ENCODE measurements around the gene CDC42.

Gene CDC42

DNA sequence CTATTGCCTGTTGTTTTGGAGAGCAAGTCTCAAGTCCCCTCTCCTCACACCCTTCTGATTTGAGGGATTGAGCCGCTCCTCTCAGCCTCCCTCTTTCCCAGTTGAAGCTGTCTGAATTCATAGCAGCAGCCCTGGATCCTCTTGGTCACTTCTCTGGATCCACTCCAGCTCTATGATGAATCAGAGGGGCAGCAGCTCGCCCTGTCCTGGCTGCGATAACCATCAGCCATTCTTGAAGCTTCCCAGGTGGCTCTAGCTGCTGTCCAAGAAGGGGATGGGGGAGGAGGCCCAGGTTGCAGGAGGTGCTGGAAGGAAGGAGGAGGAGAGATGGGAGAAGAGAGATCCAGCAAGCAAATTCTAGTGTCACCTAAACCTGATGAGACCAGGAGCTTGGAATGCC is 59.1 kb downstream of the CDC42 start:
- DNase-seq, result no peak

DNA sequence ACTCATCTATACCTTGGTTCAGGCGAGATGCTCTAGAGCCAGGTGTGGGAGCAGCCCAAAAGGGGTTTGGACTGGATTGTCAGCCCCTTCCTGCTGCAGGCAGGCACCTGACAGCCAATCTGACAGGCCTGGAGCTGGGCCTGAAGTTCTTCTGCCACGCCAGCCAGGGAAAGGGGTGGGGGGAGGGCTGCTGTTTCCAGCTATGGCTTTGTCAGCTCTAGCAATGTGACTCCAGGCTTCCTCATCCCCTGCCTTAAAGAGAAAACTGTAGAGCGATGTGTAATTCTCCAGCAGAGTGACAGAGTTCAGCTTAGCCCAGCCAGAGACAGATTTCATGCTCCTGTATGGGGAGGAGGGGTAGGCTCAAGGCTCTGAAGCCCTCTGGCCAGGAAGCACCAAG is 60.0 kb downstream of the CDC42 start:
- DNase-seq, result no peak

DNA sequence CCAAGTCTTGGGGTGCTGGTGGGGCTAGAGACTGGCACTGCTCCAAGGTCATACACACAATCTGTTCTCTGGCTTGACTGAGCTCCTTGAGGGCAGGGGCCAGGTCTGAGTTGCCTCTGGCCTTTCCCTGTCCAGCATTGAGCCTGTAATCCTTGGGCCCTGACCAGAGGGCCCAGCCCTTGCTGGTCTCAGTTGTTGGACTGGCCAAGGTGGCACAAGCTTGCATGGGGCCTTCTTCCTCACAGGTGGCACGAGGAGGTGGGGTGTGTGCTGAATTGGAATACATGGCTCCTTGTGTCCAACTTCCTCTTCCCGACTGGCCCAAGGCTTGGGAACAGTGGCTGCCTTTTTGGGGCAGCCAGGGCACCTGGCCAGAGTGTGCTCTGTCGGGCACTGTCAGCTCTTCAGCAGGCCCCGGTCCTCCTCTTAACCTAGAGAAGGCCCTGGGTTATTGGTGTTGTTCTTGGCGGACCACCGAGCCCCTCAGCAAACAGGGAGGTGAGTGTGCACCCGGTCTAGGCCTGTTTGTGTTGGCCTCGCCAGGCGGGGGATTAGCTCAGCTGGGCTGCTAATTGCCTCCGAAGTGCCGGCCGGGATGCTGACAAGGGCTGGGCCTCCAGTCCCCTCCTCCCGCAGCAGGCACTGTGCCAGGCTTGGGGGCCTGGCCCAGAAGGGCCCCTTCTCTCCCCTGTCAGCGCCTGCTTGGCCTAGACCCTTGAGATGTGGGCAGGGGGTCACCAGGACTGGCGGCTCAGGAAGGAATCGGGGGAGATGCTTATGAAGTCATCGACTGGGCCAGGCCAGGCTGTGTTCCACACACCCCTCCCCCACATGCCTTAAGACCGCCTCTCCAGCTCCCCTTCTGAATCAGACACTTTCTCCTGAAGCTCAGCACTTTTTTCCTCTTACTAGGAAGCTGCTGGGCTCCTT is 61.8 kb downstream of the CDC42 start:
- DNase-seq, result peak; percentile 16

DNA sequence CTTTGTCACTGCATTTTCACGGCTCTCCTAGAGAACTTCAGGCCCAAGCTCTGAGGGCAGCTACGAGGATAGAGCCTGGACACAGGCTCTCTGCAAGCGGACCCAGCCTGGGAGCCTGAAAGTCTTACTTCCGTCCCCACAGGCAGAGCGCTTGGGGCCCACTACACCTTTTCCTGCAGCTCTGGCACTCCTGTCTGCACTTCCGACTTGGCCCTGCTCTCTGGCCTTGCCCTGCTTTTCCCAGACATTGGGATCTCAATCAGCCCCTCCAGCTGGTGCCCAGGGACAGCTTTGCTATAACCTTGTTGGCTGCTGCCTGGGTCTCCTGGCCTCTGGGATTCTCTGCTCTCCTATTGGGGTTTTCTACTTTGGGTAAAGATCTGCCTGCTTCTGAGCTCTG is 62.8 kb downstream of the CDC42 start:
- no peak for DNase-seq

DNA sequence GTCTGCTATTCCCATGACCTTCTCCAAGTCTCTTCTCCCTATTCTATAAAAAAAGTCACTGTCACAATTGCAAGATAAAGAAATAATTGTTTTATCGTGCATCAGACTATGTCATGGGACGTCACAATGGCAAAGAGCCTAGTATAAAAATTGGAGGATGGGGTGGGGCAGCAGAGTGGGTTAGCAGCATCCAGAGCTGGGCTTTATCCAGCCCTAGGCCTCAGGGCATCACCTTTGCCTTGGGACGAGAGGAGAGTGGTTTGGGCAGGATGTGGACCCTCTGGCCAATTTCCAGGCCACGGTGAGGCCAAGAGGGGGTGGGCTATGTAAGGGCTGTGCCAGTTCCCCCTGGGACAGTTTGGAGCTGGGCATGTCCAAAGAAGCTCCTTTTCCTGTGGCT is 64.7 kb downstream of the CDC42 start:
- DNase-seq, result no peak

DNA sequence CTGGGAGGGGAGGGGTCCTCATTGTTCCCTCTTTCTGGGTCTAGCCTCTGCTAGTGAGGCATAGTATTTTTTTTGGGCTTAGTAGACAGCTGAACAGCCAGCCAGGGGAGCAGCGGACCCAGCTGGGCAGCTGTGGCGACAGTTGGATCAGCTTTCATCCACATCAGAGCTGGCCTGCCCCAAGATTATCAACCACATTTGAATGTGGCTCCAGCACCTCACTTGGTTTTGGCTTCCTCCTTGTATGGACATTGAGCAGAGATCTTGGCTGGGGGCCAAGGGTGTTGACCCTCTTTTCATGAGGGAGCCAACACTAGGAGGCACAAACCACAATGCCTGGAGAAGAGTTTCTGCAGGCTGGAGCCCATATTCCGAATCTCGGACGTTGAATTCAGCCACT is 65.3 kb downstream of the CDC42 start:
- DNase-seq, result no peak

DNA sequence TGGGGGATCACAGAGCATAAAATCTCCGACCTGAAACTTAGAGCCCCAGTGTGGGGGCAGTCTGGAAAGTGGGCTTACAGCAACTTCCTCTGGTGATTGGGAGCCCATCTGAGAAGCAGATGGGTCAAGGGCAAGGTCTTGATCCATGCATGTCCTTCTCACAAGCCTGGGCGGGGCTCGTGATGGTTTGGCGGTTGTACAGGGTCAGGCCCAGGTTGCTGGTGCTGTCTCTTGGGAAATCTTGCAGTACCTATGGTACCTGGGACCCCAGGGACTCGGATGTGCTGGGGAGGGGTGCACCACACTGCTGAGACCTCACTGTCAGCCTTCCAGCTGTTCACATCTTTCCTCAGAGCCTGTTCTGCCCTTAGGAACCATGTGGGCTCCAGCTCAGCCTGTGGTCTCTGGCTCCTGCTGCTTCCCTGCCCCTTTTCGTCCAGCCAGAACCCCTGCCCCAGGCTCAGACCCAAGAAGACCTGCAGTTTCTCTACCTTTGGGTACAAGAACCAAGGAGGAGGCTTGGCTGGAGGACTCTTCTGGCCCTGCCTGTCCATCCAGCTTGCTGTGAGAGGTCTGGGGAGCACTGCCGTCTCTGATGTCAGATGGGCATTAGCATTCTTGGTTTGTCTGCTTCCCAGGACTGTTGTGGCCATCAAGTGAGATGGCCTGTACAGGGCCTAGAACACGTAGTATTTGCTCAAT is 65.9 kb downstream of the CDC42 start:
- DNase-seq, result no peak

DNA sequence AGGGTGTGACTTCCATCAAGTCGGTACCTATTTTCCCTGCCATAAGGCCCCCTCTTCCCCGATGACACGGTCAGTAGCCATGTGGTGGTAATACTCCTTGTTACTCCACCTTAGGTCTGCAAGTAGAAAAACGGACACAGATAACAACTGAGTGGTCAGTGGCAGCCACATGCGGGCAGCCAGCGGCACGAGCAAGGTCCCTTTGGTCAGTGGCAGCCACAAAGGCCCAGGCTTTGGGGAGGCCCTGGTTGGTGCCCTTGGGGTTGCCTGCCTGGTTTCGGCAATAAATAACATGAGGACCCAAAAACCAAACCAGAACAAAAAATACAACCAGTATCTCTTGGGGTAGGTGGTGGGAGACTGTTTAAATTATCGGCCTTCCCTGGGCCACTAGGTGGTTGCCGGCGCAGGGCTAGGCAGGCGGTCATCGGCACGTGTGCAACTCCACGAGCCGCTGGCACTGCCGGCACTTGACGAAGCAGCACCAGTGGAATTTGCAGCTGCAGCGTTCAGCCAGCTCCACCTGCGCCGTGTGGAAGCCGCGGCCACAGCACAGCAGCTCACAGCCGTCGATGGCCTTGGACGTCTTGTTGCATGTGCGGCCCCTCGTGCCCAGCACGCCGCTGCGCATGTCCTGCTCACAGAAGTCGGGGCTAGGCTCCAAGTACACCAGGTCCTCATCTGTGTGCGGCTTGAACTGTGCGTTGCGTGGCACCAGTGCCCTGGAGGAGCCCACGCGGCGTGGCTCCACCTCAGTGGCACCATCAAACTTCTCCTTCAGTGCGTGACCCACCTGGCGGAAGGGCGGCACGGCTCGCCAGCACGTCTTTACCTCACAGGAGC is 67.3 kb downstream of the CDC42 start:
- no peak for DNase-seq

DNA sequence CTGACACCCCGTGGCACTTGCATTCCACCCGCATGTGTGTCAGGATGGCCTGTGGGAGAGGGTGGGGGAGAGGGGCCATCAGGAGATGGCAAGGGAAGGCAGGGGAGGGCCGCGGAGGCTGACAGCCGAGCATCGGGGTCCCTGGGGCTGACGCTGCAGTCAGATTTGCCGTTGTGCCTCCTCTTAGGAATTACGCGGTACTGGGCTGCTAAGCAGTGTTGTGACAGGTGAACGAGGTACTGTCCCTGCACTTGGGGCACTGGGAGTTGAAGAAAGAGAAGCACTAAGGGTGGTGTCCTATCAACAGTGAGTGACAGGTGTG is 67.9 kb downstream of the CDC42 start:
- no peak for DNase-seq

DNA sequence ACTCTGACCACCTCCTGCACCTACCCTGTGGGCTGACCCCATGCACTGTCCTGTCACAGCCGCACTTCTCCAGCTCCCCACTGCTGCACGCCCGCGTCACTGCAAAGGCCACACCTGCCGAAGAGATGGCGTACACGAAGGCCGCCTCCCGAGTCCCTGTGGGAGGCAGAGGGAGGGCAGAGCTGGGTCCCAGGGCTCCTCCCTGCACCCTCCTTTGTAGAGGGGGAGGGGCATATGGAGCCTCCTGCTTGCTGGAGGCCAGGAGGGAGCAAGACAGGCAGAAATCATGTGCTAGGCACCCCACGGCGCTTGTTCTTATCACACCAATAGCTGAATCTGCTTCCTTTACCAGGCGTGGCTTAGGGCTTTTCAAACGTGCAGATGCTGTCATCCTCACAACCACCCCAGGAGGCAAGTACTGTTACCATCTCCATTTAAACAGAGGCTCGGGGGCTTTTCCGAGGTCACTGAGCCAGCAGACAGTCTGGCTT is 69.0 kb downstream of the CDC42 start:
- peak; percentile 44 for DNase-seq

DNA sequence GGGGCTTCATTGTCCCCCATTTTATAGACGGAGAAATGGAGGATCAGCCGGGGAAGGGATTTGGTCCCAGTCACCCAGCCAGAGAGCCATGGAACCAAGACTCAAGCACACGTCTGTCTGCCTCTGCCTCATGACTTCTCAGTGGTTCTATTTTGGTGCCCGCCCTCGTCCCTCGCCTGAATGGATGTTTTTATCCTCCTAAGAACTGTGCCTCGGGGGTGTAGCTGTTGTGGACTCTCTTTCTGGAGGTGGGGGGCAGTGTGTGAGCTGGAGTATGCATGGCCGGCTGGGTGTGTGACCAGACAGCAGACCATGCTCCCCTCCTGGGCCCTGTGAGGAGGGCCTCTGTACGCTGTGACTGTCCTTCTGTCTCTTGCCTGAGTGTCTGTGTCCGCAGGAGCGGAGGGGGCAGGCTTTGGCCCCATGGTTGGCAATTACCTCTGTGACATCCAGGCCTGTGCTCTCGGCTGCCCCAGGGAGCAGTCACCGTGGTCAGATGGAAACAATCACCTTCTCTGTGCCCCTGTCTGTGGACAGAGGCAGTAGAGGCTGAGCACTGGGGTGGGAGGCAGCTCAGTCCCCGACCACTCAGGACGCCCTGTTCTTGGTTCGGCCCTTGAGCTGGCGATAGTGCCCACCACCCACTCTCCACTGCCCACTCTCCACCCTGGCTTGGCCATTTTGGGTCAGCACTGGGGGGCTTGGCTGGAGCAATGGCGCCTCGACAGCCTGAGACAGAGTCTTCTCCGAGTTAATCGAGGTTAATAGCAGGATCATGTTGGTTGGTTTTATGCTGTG is 70.0 kb downstream of the CDC42 start:
- DNase-seq, result no peak

DNA sequence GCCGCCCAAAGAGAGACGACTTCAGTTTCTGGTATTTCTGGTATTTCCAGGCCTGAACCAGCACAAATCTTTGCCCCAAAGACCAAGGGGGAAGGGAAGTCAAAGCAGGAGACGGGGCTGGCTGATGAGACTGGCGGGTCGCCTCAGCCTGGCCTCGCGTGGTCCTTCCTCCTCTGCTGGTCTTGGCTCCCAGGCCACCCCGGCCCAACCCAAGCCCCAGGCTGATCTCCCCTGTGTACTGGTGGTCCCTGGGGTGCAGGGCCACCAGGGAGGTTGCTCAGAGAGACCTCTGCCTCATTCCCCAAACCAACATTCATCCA is 70.5 kb downstream of the CDC42 start:
- no peak for DNase-seq

DNA sequence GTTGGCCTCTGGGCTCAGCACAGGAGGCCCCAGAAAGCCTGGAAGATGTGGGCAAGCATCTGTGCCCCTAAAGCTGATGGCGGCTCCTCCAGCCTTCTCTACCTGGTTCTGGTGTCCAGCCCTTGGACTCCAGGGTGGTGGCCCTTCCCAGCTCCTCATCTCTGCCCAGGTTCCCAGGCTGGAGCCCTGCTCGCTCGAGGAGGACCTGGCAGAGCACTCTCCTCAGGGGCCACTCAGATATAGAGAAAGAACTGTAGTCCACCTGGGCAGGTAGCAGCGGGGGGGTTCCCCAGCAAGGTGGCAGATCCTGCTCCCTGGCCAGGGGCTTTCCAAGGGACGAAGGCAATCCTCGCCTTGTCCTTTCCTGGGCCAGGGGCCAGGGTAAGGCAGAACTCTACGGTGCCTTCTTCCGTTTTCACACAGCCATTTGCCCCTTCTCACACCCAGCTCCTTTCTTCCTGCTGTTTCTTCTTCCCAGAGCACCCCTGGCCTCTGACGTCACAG is 71.4 kb downstream of the CDC42 start:
- DNase-seq, result no peak

DNA sequence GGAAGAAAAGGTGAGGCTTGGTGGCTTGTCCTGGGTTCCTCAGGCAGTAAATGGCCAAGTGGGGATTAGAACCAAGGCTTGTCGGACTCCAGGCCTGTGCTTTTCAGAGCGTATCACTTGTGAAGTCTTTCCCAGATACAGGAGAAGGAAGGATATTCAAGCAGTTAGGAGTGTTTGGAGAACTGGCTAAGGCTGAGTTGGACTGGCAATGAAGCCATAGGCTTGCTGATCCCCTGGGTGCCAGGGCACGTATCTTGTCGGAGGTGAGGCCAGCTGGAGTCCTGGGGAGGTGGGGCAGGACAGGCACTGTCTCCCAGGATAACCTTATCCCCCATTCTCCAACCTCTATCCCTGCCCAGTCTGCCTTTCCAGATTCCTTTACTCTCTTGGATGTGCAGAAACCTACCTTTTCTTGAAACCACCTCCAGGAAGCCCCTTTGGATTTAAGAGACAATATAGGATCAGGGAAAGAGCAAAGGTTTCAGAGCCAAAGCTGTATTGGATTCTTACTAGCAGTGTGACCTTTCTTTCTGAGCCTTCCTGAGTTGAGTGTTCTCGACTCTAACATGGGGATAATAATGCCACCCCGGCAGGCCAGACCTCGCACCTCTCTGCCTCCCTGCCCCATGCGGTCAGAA is 72.2 kb downstream of the CDC42 start:
- DNase-seq, result no peak

DNA sequence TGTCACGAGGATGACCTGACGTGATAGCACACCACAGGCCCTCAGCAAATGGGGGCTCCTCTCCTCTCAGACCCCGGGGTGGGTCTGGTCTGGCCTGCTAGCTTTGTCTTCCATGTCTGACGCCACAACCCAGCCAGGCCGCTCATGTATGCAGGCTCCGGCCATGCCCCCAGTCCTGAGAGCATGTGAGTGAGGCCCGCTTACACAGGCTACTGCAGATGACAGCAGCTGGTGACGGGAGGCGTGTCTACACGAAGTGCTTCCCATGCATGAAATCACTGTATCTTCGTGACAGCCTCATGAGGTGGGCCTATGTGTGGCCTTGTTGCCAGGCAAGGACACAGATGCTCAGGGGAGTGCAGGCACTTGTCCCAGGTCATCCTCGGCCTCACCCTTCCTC is 74.0 kb downstream of the CDC42 start:
- no peak for DNase-seq

DNA sequence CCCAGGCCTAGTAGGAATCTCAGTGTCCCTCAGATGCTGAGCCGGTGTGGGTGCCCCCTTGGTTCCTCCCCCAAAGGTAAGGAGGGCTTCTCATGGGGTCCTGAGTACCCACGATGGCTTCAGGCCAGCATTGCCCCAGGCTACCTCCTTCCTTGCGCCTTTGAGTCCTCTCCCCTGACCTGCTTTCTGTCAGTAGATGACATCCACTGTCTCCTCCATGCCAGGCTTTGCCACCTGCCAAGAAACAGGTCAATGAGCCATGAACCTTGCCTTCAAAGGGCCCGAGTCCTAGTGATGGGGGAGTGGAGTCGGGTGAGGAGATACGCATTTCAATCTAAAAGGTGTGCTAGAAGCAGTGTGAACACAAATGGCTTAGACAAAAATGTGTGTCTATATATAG is 74.7 kb downstream of the CDC42 start:
- no peak for DNase-seq

DNA sequence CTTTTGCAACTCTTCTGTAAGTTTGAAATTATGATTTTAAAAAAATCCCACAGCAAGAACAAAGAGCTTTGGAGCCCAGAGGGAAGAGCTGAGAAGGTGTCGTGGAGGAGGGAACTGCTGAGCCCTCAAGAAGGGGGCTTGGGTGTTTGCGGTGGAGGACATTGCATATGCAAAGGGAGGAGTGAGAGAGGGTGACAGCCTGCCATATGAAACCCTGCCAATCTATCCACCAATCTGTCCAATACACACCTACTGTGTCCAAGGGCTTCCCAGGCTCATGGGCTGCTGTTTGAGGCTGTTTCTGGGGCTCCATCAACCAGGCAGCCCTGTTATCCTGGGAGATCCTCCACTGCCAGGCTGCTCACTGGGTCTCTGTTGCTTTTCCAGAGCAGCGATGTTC is 75.2 kb downstream of the CDC42 start:
- DNase-seq, result no peak

DNA sequence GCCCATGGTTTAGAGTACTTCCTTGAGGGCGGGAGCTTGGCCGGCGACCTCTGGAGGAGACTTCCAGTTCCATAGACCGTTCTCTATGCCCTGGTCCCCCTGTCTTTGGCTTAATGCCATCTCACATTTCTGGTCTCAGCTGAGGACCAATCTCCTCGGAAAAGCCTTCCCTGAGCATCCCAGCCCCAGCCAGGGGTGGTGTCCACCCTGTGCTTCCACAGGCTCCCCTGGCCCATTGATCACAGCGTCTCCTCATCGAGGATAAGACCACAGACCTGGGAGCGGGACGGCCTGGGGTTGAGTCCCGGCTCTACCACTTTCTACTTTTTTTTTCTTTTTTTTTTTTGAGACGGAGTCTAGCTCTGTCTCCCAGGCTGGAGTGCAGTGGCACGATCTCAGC is 75.9 kb downstream of the CDC42 start:
- no peak for DNase-seq

DNA sequence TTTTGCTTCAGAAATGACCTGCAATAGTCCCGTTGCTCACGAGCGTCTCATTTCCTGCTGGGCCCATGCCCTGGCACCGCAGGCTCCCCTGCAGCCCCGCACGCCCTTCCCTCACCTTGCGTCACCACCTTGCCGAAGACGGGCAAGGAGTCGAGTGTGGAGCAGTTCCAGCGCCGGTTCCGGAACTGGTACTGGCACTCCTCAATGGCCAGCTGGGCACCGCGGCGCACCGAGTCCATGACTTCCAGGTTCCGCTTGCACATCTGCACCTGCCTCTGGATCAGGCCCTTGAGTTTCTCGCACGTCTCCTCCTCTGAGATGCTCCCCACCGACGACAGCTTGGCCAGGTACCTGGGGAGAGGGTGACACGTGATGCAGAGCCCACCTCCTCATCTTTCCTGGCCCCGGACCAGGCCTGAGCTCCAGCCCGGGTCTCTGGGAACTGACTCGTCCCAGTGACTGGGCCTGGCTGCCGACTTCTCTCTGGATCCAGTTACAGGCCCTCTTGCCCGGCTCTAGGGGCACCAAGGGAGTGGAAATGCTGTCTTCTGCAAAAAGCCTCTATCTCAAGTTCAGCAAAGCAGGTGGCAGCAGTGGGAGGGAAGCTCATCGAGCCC is 77.1 kb downstream of the CDC42 start:
- no peak for DNase-seq

DNA sequence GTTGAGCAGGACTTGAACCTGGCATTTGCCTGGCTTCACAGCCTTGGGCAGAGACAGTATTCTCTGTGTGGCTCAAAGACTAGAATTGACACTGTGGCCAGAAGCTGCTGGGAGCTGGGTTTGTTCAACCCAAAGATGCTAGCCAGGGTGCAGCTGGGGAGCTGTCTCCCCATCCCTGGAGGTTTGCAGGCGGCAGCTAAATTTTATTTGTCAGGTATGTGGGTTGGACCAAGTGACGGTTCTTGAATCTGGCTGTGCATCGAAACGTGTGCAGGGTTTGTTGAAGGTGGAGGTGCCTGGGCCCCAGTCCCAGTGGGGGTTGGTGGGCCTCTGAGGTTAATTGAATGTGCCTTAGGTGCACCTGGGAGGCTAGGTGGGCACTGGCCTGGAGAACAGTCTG is 78.6 kb downstream of the CDC42 start:
- DNase-seq, result no peak

DNA sequence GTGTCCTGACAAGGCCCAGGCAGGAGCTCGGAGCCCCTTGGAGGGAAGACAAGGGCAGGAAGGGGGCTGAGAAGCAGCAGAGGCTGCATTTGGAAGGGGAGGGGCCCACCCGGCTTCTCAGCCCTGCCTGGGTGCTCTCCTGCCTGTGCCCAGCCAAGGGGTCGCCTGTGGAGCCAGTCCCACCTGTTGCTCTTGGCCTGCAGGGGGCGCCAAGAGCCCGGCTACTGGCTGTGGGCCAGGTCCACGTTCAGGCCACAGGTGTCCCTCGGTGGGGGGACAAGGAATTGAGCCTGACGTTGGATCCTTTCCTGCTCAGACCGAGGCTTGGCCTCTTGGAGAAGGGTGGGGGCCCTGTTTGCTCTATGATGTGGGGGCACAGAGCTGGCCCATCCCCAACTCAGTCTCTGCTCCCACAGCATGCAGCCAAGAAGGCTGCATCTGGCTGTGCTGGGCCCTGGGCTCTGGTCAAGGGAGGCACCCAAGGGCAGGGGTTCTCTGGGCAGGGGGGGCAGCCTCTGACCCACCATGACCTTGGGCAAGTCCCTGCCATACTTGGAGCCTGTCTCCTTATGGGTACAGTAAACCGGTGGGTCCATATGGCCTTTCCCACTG is 79.5 kb downstream of the CDC42 start:
- DNase-seq, result peak; percentile 29

All from NCI-H2227 treated with DMSO at 0.1 percent for 48 hours (cell line).